Peyer's patch (tissue), 4 donors: ENCODE data around the gene GPR142.

Experiments
- POLR2A ChIP-seq, 2 donors: fragments of 450-650 bp; IDR thresholded peaks; one replicate each; pipeline ENCODE4 v1.5.1; 2017; ENCODE audit warnings: antibody characterized with exemption in 2 of 2, mild to moderate bottlenecking in 2 of 2, moderate library complexity in 2 of 2
- TF ChIP-seq, protein P1 (sequence below), 6 experiments: fragments of 450-650 bp in 4 of 6; fragments of 200-600 bp in 2 of 6; sonication (generic) in 1 of 6; IDR thresholded peaks; one replicate each; pipeline ENCODE4 v1.5.1; 2017 to 2019; ENCODE audit warnings: antibody characterized with exemption in 6 of 6, mild to moderate bottlenecking in 3 of 6, moderate library complexity in 1 of 6

DNA sequence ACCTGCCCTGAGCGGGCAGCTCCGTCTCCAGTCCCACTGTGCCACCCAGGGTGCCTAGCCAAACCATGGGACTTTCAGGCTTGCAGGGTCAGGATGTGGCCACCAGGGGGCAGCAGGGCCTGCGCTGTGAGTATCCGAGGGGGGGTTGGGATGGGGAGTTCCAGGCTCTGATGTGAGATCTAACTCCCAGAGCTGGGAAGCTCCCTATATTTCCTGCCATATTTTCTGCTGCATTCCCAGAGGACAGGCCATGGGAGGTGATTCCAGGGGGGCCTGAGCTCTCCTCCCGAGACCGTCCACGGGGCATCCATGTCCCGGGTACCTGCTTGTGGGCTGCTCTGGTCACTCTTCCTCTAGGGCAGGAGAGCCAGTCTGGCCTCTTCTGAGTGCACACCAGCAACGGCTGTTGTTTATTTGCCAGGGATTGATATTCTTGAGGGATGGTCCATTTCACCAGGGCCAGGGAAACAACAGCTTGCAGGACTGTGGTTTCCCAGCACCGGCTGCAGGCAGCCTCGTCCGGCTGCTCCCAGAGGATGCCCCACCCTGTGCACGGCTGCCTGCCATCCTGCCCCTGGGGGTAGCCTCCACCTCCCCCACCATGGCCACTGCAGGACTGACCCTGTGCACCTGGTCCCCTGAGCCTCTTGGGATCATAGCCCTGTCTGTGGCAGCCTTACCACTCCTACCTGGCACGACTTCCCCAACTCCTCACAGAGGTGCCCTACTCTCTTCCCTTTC is 1.2 kb downstream of the GPR142 start:
- TF ChIP-seq, protein P1, sequence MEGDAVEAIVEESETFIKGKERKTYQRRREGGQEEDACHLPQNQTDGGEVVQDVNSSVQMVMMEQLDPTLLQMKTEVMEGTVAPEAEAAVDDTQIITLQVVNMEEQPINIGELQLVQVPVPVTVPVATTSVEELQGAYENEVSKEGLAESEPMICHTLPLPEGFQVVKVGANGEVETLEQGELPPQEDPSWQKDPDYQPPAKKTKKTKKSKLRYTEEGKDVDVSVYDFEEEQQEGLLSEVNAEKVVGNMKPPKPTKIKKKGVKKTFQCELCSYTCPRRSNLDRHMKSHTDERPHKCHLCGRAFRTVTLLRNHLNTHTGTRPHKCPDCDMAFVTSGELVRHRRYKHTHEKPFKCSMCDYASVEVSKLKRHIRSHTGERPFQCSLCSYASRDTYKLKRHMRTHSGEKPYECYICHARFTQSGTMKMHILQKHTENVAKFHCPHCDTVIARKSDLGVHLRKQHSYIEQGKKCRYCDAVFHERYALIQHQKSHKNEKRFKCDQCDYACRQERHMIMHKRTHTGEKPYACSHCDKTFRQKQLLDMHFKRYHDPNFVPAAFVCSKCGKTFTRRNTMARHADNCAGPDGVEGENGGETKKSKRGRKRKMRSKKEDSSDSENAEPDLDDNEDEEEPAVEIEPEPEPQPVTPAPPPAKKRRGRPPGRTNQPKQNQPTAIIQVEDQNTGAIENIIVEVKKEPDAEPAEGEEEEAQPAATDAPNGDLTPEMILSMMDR (IDR thresholded peaks at IDR 0.05): peak; percentile 86 to 97 (median 90)
- TF ChIP-seq POLR2A (IDR thresholded peaks at IDR 0.05): no peak
